ENCODE data around the gene SLX1B. TPM values are rescaled to one million over a fixed set of nuclear protein-coding genes. Genes with fewer than 3 reads are reported as not detected.
A peak's percentile ranks its signal among the peaks of the same experiment; 100 is the strongest.
"Not testable (repeated sequence)": the region's sequence is repeated elsewhere in the genome, so short reads cannot be mapped to it uniquely, and the experiment has no call there.

The SLX1B gene
- total RNA-seq, 1 experiment from 2014 or later = 21.7 TPM

DNA sequence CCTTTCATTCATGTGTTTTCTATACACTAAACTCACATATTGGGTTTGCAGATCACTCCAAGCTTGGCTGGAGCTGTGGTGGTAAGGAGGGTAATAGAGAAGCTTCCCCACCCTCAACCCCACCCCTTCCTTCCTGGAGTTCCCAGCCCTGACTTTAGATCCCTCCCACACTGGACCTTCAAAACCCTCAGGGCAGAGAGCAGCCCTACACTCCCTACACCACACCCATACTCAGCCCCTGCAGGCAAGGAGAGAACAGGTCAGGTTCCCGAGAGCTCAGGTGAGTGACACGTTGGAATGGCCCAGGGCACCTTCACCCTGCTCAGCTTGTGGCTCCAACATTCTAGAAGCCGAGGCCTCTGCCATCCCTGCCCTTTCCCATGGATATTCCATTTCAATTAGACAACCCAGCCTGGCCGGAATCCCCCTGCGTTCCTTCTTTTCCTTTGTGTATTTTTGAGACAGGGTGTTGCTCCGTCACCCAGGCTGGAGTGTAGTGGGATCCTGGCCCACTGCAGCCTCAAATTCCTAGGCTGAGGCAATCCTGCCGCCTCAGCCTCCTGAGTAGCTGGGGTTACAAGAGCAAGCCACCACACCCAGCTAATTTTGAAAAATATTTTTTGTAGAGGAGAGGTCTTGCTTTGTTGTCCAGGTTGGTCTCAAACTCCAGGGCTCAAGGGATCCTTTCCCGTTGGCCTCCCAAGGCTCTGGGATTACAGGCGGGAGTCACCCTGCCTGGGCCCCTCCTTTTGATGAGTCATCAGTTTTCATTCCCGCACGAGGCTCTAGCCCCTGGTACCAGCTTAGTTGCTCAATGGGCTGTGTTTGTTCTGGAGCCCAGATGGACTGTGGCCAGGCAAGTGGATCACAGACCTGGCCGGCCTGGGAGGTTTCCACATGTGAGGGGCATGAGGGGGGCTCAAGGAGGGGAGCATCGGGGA, 5.6 kb downstream of the SLX1B start, which contains the start of gene SULT1A4:
Gene SULT1A4, plus strand, starts transcription at position 208 of the 941 bp plus-strand sequence. CDS start 1,473 bp downstream, outside the sequence.
- H3K9me3 Mint-ChIP-seq (ENCODE audit: unreplicated experiment); intact Hi-C loops (cut with micrococcal nuclease; ENCODE audit: unreplicated experiment); H3K36me3 Mint-ChIP-seq (ENCODE audit: insufficient read depth, unreplicated experiment); H3K4me3 Mint-ChIP-seq (ENCODE audit: unreplicated experiment); H3K4me1 Mint-ChIP-seq (ENCODE audit: low read depth, unreplicated experiment); POLR2A ChIA-PET; H3K27me3 ChIP-seq (replicated peaks; ENCODE audit: control insufficient read depth, insufficient read depth, low read length); H3K4me1 ChIP-seq; H3K27me3 Mint-ChIP-seq (ENCODE audit: insufficient read depth, unreplicated experiment); CTCF ChIA-PET; H3K27ac Mint-ChIP-seq (ENCODE audit: unreplicated experiment); H3K36me3 ChIP-seq (ENCODE audit: control insufficient read depth, insufficient read depth, low read length); DNase-seq; BruUV-seq (replicated peaks); H3K9me3 ChIP-seq; H3K4me3 ChIP-seq (ENCODE audit: low read depth, low read length): not testable (repeated sequence)

DNA sequence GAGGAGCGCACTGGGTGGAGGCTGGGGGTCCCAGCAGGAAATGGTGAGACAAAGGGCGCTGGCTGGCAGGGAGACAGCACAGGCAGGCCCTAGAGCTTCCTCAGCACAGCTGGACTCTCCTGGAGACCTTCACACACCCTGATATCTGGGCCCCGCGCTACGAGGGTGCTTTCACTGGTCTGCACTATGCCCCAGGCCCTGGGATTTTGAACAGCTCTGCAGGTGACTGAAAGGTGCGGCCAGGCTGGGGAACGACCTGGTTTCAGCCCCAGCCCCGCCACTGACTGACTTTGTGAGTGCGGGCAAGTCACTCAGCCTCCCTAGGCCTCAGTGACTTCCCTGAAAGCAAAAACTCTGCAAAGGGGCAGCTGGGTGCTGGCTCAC, 6.3 kb downstream of the SLX1B start:
- intact Hi-C loops (cut with micrococcal nuclease; ENCODE audit: unreplicated experiment); H3K36me3 Mint-ChIP-seq (ENCODE audit: insufficient read depth, unreplicated experiment); H3K27ac Mint-ChIP-seq (ENCODE audit: unreplicated experiment); POLR2A ChIA-PET; H3K36me3 ChIP-seq (ENCODE audit: control insufficient read depth, insufficient read depth, low read length); DNase-seq; H3K4me3 ChIP-seq (ENCODE audit: low read depth, low read length); H3K27me3 Mint-ChIP-seq (ENCODE audit: insufficient read depth, unreplicated experiment); CTCF ChIA-PET; BruUV-seq (replicated peaks); H3K27me3 ChIP-seq (replicated peaks; ENCODE audit: control insufficient read depth, insufficient read depth, low read length); H3K4me3 Mint-ChIP-seq (ENCODE audit: unreplicated experiment); H3K4me1 ChIP-seq; H3K4me1 Mint-ChIP-seq (ENCODE audit: low read depth, unreplicated experiment); H3K9me3 Mint-ChIP-seq (ENCODE audit: unreplicated experiment); H3K9me3 ChIP-seq: not testable (repeated sequence)

GRCh38 chr16:29465985-29466824, 11.9 kb downstream of the SLX1B start:
- H3K36me3 Mint-ChIP-seq (ENCODE audit: insufficient read depth, unreplicated experiment); H3K4me1 ChIP-seq; H3K27me3 ChIP-seq (replicated peaks; ENCODE audit: control insufficient read depth, insufficient read depth, low read length); H3K4me3 Mint-ChIP-seq (ENCODE audit: unreplicated experiment); H3K27me3 Mint-ChIP-seq (ENCODE audit: insufficient read depth, unreplicated experiment); H3K36me3 ChIP-seq (ENCODE audit: control insufficient read depth, insufficient read depth, low read length); H3K27ac Mint-ChIP-seq (ENCODE audit: unreplicated experiment); H3K4me3 ChIP-seq (ENCODE audit: low read depth, low read length); H3K9me3 ChIP-seq; POLR2A ChIA-PET; H3K4me1 Mint-ChIP-seq (ENCODE audit: low read depth, unreplicated experiment); CTCF ChIA-PET; intact Hi-C loops (cut with micrococcal nuclease; ENCODE audit: unreplicated experiment); DNase-seq; BruUV-seq (replicated peaks); H3K9me3 Mint-ChIP-seq (ENCODE audit: unreplicated experiment): not testable (repeated sequence)

GRCh38 chr16:29466904-29467303, 12.6 kb downstream of the SLX1B start:
- H3K36me3 ChIP-seq (ENCODE audit: control insufficient read depth, insufficient read depth, low read length); H3K27me3 ChIP-seq (replicated peaks; ENCODE audit: control insufficient read depth, insufficient read depth, low read length); POLR2A ChIA-PET; H3K36me3 Mint-ChIP-seq (ENCODE audit: insufficient read depth, unreplicated experiment); H3K27ac Mint-ChIP-seq (ENCODE audit: unreplicated experiment); DNase-seq; BruUV-seq (replicated peaks); H3K4me1 ChIP-seq; H3K9me3 ChIP-seq; intact Hi-C loops (cut with micrococcal nuclease; ENCODE audit: unreplicated experiment); H3K4me3 Mint-ChIP-seq (ENCODE audit: unreplicated experiment); H3K4me1 Mint-ChIP-seq (ENCODE audit: low read depth, unreplicated experiment); H3K9me3 Mint-ChIP-seq (ENCODE audit: unreplicated experiment); H3K27me3 Mint-ChIP-seq (ENCODE audit: insufficient read depth, unreplicated experiment); H3K4me3 ChIP-seq (ENCODE audit: low read depth, low read length); CTCF ChIA-PET: not testable (repeated sequence)

GRCh38 chr16:29467654-29468366, 13.5 kb downstream of the SLX1B start:
- POLR2A ChIA-PET = not testable (repeated sequence)

GRCh38 chr16:29469660-29470059, 15.3 kb downstream of the SLX1B start:
- POLR2A ChIA-PET; H3K4me1 Mint-ChIP-seq (ENCODE audit: low read depth, unreplicated experiment); intact Hi-C loops (cut with micrococcal nuclease; ENCODE audit: unreplicated experiment); H3K27me3 Mint-ChIP-seq (ENCODE audit: insufficient read depth, unreplicated experiment); H3K36me3 Mint-ChIP-seq (ENCODE audit: insufficient read depth, unreplicated experiment); H3K9me3 ChIP-seq; H3K4me3 Mint-ChIP-seq (ENCODE audit: unreplicated experiment); H3K27me3 ChIP-seq (replicated peaks; ENCODE audit: control insufficient read depth, insufficient read depth, low read length); H3K4me1 ChIP-seq; BruUV-seq (replicated peaks); H3K27ac Mint-ChIP-seq (ENCODE audit: unreplicated experiment); H3K4me3 ChIP-seq (ENCODE audit: low read depth, low read length); H3K36me3 ChIP-seq (ENCODE audit: control insufficient read depth, insufficient read depth, low read length); CTCF ChIA-PET; H3K9me3 Mint-ChIP-seq (ENCODE audit: unreplicated experiment): not testable (repeated sequence)
- peak in 1 of 2 experiments; percentile 53 for DNase-seq

More at GRCh38 chr16:29467654-29468366, 13.5 kb downstream of the SLX1B start:
- intact Hi-C loops (cut with micrococcal nuclease; ENCODE audit: unreplicated experiment); H3K27me3 ChIP-seq (replicated peaks; ENCODE audit: control insufficient read depth, insufficient read depth, low read length); CTCF ChIA-PET; H3K4me1 Mint-ChIP-seq (ENCODE audit: low read depth, unreplicated experiment); H3K9me3 ChIP-seq; H3K4me3 Mint-ChIP-seq (ENCODE audit: unreplicated experiment); H3K4me1 ChIP-seq; H3K36me3 ChIP-seq (ENCODE audit: control insufficient read depth, insufficient read depth, low read length); H3K36me3 Mint-ChIP-seq (ENCODE audit: insufficient read depth, unreplicated experiment); DNase-seq; H3K4me3 ChIP-seq (ENCODE audit: low read depth, low read length); H3K9me3 Mint-ChIP-seq (ENCODE audit: unreplicated experiment); H3K27me3 Mint-ChIP-seq (ENCODE audit: insufficient read depth, unreplicated experiment); H3K27ac Mint-ChIP-seq (ENCODE audit: unreplicated experiment); BruUV-seq (replicated peaks): not testable (repeated sequence)

All from Caco-2 (cell line).